ENCODE results near the gene PROSER1. TPM values are rescaled to one million over a fixed set of nuclear protein-coding genes. Genes with fewer than 3 reads are reported as not detected.

The PROSER1 gene
- total RNA-seq, 2 experiments from 2014 or later, result 88.7 to 108 TPM

- Mint-ChIP-seq H3K9me3 (peaks cover 4% of the 10 kb centered on the region), H3K36me3 (ENCODE audit: low read depth) (peaks cover 38% of the 10 kb centered on the region), H3K27ac (no peak overlapping the region), H3K4me1 (ENCODE audit: low read depth) (peaks cover 36% of the 10 kb centered on the region), H3K4me3 (no peak overlapping the region), H3K27me3 (no peaks in the 10 kb centered on the region)
- intact Hi-C loops (cut with micrococcal nuclease), result no loop called here
- DNase-seq, result no peak
- ATAC-seq, result no peak
- ChIA-PET CTCF (interaction anchor here (1.4 kb wide), 1 partner anchor 55 kb away, joined by 3 read pairs; no protein-coding TSS in a partner anchor), POLR2A (interaction anchor here (1.4 kb wide), 1 partner anchor 20 kb away, joined by 5 read pairs; the partner anchor contains the start of genes NHLRC3 and PROSER1)
- TF ChIP-seq, protein P1, sequence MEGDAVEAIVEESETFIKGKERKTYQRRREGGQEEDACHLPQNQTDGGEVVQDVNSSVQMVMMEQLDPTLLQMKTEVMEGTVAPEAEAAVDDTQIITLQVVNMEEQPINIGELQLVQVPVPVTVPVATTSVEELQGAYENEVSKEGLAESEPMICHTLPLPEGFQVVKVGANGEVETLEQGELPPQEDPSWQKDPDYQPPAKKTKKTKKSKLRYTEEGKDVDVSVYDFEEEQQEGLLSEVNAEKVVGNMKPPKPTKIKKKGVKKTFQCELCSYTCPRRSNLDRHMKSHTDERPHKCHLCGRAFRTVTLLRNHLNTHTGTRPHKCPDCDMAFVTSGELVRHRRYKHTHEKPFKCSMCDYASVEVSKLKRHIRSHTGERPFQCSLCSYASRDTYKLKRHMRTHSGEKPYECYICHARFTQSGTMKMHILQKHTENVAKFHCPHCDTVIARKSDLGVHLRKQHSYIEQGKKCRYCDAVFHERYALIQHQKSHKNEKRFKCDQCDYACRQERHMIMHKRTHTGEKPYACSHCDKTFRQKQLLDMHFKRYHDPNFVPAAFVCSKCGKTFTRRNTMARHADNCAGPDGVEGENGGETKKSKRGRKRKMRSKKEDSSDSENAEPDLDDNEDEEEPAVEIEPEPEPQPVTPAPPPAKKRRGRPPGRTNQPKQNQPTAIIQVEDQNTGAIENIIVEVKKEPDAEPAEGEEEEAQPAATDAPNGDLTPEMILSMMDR (IDR thresholded peaks at IDR 0.05), result no peak
Observed at GRCh38 chr13:39058040-39058439, 20.2 kb upstream of the PROSER1 start.

- no peak for ATAC-seq
- TF ChIP-seq, protein P1 (IDR thresholded peaks at IDR 0.05), result no peak
- intact Hi-C loops (cut with micrococcal nuclease), result no loop called here
- H3K27ac Mint-ChIP-seq, result no peak overlapping the region
- H3K36me3 Mint-ChIP-seq (ENCODE audit: low read depth), result peaks cover 35% of the 10 kb centered on the region
- H3K9me3 Mint-ChIP-seq, result peaks cover 4% of the 10 kb centered on the region
- DNase-seq, result no peak
- ChIA-PET CTCF (no interaction called here), POLR2A (no interaction called here)
- H3K27me3 Mint-ChIP-seq, result no peaks in the 10 kb centered on the region
- no peak overlapping the region for H3K4me3 Mint-ChIP-seq
- peaks cover 36% of the 10 kb centered on the region for H3K4me1 Mint-ChIP-seq (ENCODE audit: low read depth)
Observed at GRCh38 chr13:39056018-39056417, 18.1 kb upstream of the PROSER1 start.

DNA sequence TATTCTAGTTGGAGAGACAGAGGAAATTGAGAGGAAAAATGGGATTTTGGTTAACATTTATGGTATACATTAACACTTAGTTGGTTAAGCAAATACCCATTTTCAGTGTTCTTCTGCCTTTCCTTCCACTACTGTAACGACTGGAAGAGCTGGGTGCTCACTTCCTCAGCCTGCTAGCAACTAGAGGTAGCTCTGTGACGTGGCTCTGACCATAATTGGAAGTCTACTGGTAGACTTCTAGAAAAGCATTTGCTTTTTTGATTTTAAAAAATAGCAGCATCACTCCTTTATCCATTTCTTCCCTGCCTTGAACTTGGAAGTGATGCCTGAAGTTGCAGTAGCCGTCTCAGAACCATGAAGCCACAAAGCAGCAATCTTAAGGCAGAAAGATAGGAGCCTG is 16.2 kb upstream of the PROSER1 start:
- DNase-seq (no peak), ATAC-seq (no peak)
- Mint-ChIP-seq H3K36me3 (ENCODE audit: low read depth) (peaks cover 25% of the 10 kb centered on the region), H3K9me3 (peaks cover 4% of the 10 kb centered on the region), H3K27ac (no peak overlapping the region), H3K27me3 (no peaks in the 10 kb centered on the region), H3K4me1 (ENCODE audit: low read depth) (peaks cover 24% of the 10 kb centered on the region), H3K4me3 (no peak overlapping the region)
- TF ChIP-seq, protein P1 (IDR thresholded peaks at IDR 0.05), result no peak
- intact Hi-C loops (cut with micrococcal nuclease), result loop anchor here (5.0 kb wide), 1 partner anchor 563 kb away; no protein-coding TSS in a partner anchor
- CTCF ChIA-PET, result interaction anchor here (1.7 kb wide), 1 partner anchor 558 kb away, joined by 9 read pairs; no protein-coding TSS in a partner anchor
- POLR2A ChIA-PET, result no interaction called here

DNA sequence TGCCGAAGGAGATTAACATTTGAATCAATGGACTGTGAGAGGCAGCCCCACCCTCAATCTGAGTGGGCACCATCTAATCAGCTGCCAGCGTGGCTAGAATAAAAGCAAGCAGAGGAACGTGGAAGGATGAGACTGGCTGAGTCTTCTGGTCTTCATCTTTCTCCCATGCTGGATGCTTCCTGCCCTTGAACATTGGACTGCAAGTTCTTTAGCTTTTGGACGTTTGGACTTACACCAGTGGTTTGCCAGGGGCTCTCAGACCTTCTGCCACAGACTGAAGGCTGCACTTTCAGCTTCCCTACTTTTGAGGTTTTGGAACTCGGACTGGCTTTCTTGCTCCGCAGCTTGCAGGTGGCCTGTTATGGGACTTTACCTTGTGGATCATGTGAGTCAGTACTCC is 15.1 kb upstream of the PROSER1 start:
- H3K27ac Mint-ChIP-seq, result no peak overlapping the region
- ChIA-PET POLR2A (no interaction called here), CTCF (interaction anchor here (0.9 kb wide), 2 partner anchors 560 to 563 kb away, joined by 3 to 4 read pairs; no protein-coding TSS in a partner anchor)
- no peak for ATAC-seq
- peaks cover 4% of the 10 kb centered on the region for H3K9me3 Mint-ChIP-seq
- no peak overlapping the region for H3K4me3 Mint-ChIP-seq
- intact Hi-C loops (cut with micrococcal nuclease), result loop anchor here (5.0 kb wide), 1 partner anchor 564 kb away; no protein-coding TSS in a partner anchor
- peaks cover 24% of the 10 kb centered on the region for H3K36me3 Mint-ChIP-seq (ENCODE audit: low read depth)
- peaks cover 16% of the 10 kb centered on the region for H3K4me1 Mint-ChIP-seq (ENCODE audit: low read depth)
- TF ChIP-seq, protein P1 (IDR thresholded peaks at IDR 0.05), result no peak
- no peak for DNase-seq
- H3K27me3 Mint-ChIP-seq, result no peaks in the 10 kb centered on the region

DNA sequence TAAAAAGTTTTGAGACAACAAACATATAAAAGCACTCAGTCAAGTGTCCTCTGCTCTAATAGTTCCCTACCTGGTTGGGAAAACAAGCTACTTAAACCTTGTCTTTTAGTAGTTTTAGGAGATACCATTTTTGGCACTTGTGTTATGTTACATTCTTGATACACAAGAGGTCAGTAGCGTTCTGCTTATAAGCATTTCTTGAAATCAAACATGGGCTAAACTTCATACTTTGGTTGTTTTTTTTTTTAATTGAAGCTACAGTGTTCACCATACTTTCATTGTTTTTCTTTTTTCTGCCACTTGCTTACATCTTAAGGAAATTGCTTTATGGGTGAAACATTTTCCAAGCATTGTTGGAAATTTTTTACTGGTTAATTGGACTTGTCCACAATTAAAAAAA is 13.3 kb upstream of the PROSER1 start:
- CTCF ChIA-PET, result interaction anchor here (1.0 to 1.6 kb wide), 5 partner anchors 94 to 565 kb away, joined by 3 to 15 read pairs (median 4); no protein-coding TSS in a partner anchor
- intact Hi-C loops (cut with micrococcal nuclease), result loop anchor here (2.0 to 5.0 kb wide), 2 partner anchors 212 to 566 kb away; no protein-coding TSS in a partner anchor
- POLR2A ChIA-PET, result no interaction called here
- TF ChIP-seq, protein P1 (IDR thresholded peaks at IDR 0.05), result peak; percentile 47
- ATAC-seq (no peak), DNase-seq (no peak)
- Mint-ChIP-seq H3K9me3 (peaks cover 4% of the 10 kb centered on the region), H3K27ac (no peak overlapping the region), H3K27me3 (no peaks in the 10 kb centered on the region), H3K4me1 (ENCODE audit: low read depth) (peaks cover 6% of the 10 kb centered on the region), H3K36me3 (ENCODE audit: low read depth) (peaks cover 15% of the 10 kb centered on the region), H3K4me3 (no peak overlapping the region)
